Measurements from ENCODE around the gene PDZD11.
"Not testable (repeated sequence)": the region's sequence is repeated elsewhere in the genome, so short reads cannot be mapped to it uniquely, and the experiment has no call there.

PDZD11 gene

DNA sequence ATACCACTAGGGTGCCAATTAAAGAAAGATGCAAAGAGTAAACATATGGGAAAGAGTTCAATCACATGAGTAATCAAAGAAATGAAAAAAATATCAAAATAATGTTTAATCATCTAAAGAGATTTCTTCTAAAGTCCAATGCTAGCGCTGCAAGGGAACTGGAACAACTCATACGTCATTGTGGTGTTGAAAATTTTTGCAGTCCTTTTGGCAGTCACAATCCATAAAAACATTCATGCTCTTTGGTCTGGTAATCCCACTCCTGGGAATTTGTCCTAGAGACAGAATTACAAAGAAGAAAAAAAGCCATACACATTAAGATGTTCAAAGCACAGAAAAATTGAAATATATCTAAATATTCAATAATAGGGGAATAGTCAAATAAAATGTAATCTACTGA lies 34.3 kb downstream of the PDZD11 start:
- DNase-seq = no peak

DNA sequence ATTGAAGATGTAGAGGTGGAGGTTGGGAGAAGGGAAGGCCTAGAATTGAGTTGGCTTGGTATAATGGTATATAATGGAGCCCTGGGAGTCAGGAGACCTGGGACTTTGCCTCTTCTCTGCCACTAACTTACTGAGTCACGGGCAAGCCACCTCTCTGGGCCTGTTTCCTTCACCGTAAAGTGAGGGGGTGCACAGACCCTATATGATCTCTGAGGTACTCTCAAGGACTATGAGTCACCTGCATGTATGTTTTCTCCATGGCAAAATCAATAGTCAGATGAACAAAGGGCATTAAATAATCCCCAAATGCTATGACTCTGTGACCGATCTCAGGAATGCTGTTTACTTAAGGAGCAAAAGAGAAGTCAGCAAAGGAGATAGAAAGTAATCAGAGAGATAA lies 34.8 kb downstream of the PDZD11 start:
- DNase-seq = no peak

GRCh38 chrX:70254063-70254400 lies 35.7 kb downstream of the PDZD11 start:
- no peak for DNase-seq

- no peak for DNase-seq
Measured at GRCh38 chrX:70253377-70254062, 36.2 kb downstream of the PDZD11 start.

GRCh38 chrX:70252491-70252890 lies 37.2 kb downstream of the PDZD11 start:
- DNase-seq = no peak

DNA sequence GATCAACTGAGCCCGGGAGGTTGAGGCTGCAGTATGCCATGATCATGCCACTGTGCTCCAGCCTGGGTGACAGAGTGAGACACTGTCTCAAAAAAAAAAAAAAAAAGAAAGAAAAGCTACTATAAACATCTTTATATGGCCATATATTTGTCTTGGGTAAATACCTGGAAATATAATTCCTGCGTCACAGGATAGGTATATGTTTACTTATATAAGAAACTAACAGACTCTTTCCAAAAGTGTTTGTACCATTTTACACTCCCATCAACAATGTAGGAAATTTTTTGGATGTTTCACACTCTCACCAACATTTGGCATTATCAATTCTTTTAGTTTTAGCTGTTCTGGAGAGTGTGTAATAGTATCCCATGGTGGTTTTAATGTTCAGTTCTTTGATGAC lies 42.5 kb downstream of the PDZD11 start:
- no peak for DNase-seq

GRCh38 chrX:70244881-70245280 lies 44.8 kb downstream of the PDZD11 start:
- no peak for DNase-seq

- DNase-seq = not testable (repeated sequence)
Measured at GRCh38 chrX:70243601-70244000, 46.1 kb downstream of the PDZD11 start.

- DNase-seq = no peak
Measured at GRCh38 chrX:70241501-70241900, 48.2 kb downstream of the PDZD11 start.

- DNase-seq = no peak
Measured at GRCh38 chrX:70240751-70241150, 49.0 kb downstream of the PDZD11 start.

All from NCI-H2029 treated with DMSO at 0.1 percent for 48 hours (cell line).